GM10266 (cell line): ENCODE results near the gene ITPKC.

Experiments used
- DNase-seq: peaks from one replicate; pipeline ENCODE4 v3.0.0; 2012; ENCODE audit errors: extremely low spot score
- TF ChIP-seq, protein P1 (sequence below): IDR thresholded peaks from 2 replicates; pipeline ENCODE4 v1.5.1; 2012; ENCODE audit warnings: mild to moderate bottlenecking, low read depth; ENCODE audit not compliant: control insufficient read depth, insufficient read depth; ENCODE audit errors: missing control alignments

ITPKC gene

DNA sequence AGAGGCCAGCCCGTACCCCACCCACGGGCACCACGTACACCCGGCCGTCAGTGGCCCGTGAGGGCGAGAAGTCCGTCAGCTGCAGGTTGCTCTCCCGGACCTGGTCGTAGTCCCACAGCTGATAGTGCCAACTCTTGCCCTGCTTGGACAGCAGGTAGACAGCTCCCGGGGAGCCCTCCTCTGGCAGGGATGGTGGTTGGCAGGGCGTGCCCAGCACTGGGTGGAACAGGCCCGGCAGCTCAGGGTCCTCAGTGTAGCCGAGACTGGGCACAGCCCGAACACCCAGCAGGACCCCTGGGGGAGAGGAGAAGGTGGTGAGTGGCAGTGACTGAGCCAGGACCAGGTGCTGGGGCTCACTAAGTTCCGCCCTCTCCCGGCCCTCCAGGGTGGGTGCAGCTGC is 25.6 kb downstream of the ITPKC start:
- TF ChIP-seq, protein P1, sequence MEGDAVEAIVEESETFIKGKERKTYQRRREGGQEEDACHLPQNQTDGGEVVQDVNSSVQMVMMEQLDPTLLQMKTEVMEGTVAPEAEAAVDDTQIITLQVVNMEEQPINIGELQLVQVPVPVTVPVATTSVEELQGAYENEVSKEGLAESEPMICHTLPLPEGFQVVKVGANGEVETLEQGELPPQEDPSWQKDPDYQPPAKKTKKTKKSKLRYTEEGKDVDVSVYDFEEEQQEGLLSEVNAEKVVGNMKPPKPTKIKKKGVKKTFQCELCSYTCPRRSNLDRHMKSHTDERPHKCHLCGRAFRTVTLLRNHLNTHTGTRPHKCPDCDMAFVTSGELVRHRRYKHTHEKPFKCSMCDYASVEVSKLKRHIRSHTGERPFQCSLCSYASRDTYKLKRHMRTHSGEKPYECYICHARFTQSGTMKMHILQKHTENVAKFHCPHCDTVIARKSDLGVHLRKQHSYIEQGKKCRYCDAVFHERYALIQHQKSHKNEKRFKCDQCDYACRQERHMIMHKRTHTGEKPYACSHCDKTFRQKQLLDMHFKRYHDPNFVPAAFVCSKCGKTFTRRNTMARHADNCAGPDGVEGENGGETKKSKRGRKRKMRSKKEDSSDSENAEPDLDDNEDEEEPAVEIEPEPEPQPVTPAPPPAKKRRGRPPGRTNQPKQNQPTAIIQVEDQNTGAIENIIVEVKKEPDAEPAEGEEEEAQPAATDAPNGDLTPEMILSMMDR: no peak
- DNase-seq: no peak

DNA sequence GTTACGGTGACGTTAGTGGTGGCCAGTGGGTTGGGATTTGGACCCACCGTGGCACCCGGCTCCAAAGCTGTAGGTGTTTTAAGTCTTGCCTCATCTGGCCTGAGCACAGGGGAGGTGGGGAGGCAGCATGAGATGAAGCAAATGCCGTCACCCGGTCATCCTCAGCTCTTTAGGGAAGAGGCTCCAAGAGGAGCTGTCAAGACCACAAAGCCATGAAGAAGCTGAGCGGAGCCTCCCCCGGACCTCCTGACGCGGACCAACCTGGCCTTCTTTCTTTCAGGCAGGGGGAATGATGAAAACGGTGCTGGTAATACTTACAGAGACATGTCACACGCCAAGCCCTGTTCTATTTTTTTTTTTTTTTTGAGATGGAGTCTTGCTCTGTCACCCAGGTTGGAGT is 26.0 kb downstream of the ITPKC start:
- DNase-seq: no peak
- TF ChIP-seq, protein P1: no peak

DNA sequence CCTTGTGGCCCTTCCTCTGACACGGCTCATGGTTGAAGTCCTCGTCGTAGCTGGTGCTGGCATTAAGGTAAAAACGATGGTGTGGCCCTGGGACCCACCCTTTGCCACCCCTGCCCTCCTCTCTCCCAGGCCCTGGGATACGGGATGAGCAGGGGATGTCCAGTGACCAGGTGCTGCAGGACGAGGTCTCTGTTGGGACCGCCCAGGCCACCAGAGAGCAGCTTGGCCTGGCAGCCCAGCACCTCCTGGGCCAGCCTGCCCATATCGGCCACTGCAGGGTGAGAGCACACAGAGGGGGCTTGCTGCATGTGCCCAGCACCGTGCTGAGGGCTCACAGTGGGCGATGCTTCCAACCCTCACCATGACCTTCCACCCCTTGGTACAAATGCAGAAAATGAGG is 27.0 kb downstream of the ITPKC start:
- TF ChIP-seq, protein P1: no peak
- DNase-seq: no peak

DNA sequence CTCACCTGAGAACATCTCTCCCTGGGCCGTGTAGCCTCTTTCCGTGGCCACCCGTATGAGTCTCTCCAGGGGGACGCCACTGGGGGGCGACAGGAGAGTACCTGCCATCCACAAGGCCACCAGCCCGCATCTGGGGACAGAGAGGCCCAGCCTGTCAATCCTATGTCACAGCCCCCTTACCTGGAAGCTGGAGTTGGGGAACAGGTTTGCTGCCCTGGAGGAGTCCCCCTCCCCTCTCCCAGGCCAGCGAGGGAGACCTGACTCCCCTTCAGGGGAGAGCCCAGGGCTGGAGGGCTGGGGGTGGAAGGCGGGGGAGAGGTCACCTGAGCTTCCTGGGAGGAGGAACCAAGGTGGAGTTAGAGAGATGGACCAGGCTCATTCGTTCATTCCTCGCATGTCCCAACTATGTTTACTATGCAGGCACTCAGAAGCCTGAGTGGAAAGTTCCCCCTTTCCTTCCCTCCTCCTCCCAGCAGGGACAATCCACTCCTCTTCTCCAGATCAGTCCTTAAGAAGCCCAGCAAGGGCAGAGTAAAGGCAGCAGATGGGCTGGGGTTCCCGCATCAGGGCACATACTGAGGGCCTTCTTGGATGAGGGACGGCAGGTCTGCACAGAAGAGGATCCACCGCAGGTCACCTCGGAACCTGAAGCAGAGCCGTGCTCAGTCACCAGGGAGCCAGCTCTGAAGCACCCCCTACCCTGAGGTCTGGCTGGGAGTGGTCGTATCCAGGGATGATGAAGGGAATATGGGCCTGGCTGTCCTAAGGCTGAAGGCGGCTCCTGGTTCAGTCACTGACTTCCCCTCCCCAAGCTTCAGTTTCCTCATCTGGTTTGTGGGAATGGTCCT is 27.9 kb downstream of the ITPKC start:
- TF ChIP-seq, protein P1: peak; percentile 30
- DNase-seq: peak; percentile 27

DNA sequence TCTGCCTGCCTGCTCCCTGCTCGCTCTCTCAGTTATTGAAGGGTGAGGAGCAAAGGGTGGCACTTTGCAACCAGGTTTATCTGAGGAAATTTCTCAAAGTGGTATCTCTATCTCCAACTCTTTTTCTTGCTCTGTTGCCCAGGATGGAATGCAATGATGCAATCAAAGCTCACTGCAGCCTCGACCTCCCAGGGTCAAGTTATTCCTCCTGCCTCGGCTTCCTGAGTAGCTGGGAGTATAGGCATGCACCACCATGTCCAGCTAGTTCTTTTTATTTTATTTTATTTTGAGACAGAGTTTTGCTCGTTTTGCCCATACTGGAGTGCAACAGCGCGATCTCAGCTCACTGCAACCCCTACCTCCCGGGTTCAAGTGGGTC is 28.5 kb downstream of the ITPKC start:
- TF ChIP-seq, protein P1: no peak
- no peak for DNase-seq

GRCh38 chr19:40747536-40747935 is 30.6 kb downstream of the ITPKC start:
- DNase-seq: no peak
- TF ChIP-seq, protein P1: no peak
